Iris pigment epithelial cell (primary cell): ENCODE results near the gene CCDC150.
"Not testable (repeated sequence)": the region's sequence is repeated elsewhere in the genome, so short reads cannot be mapped to it uniquely, and the experiment has no call there.

Experiments
- DNase-seq: peaks from one replicate; pipeline ENCODE4 v3.0.0-alpha.2; 2011; ENCODE audit warnings: low read depth

Gene CCDC150

DNA sequence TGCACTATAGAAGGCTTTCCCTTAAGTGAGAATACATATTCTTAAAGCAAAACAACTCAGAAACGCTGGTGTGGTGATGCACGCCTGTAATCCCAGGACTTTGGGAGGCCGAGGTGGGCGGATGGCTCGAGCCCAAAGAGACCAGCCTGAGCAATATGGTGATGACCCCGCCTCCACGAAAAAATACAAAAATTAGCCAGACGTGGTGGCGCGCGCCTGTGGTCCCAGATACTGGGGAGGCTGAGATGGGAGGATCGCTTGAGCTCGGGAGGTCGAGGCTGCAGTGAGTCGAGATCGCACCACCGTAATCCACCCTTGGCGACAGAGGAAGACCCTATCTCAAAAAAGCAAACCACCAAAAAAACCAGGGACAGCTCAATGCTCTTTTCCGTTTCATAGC, 750 bp upstream of the CCDC150 start:
- no peak for DNase-seq

DNA sequence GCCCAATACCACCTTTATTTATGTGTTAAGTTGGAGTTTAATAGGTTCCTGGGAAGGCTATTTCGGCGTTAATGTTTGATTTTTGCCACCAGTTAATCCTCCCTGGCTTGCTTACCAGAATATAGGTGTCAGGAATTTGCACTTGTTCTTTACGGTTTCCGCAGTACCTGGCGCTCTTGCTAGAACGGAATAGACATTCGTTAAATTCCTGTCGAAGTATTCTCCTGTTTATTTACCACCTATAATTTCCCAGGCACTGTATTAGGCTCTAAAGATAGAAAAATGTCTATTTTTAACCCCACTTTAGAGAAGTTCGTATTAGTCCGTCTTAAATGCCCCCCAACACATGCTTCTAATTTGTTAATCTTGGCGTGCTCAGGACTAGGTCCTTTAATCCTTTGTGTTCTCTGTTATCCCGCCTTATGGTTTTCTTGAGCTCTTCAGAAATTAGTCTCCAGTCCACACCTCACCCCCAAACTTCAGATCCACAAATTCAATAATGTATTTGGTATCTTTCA, 575 bp downstream of the CCDC150 start:
- no peak for DNase-seq

DNA sequence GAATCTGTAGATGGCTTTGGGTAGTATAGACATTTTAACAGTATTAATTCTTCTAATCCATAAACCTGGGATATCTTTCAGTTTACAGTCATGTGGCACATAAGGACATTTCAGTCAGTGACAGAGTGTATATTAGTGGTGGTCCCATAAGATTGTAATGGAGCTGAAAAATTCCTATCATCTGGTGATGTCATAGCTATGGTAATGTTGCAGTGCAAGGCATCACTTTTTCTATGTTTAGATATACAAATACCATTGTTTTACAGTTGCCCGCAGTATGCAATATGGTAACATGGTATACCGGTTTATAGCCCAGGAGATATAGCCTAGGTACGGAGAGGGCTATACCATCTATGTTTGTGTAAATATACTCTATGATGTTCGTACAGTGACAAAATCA, 9.7 kb downstream of the CCDC150 start:
- DNase-seq: no peak

DNA sequence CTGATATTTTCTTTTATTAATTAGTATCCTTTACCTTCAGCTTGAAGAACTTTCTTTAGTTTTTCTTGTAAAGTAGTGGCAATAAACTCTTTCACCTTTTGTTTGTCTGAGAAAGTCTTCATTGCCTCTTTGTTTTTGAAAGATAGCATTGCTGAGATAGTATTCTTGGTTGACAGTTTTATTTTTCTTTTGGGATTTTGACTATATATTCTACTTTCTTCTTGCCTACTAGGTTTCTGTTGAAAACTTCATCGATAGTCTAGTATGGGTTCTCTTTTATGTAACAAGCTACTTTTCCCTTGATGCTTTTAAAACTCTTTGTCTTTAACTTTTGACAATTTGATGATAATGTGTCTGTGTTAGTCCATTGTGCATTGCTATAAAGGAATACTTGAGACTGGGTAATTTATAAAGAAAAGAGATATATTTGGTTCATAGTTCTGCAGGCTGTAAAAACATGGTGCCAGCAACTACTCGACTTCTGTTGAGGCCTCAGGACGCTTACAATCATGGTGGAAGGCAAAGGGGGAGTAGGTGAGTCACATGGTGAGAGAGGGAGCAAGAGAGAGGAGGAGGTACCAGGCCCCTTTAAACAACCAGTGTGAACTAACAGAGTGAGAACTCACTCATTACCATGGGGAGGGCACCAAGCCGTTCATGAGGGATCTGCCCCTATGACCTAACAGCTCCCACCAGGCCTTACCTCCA, 12.0 kb downstream of the CCDC150 start:
- DNase-seq: no peak

DNA sequence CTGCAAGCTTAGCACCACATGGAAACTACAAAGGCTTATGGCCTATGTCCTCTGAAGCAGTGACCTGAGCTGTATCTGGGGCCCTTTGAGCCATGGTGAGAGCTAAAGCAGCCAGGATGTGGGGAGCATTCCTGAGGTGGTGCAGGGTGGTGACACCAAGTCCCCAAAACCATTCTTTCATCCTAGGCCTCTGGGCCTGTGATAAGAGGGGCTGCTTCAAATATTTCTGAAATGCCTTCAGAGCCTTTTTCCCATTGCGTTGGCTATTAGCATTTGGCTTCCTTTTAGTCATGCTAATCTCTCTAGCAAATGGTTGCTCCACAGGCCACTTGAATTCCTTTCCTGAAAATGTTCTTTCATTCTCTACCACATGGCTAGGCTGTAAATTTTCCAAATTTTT, 13.4 kb downstream of the CCDC150 start:
- no peak for DNase-seq

DNA sequence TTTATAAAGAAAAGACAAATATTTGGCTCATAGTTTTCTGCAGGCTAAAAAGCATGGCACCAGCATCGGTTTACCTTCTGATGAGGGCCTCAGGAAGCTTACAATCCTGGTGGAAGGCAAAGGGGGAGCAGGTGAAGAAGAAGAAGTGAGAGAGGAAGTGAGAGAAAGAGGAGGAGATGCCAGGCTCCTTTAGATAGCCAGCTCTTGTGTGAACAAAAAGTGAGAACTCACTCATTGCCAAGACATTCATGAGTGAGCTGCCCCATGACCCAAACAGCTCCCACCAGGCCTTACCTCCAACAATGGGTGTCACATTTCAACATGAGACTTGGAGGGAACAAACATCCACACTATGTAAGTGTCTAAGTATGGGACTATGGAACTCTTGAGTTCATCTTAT, 14.3 kb downstream of the CCDC150 start:
- no peak for DNase-seq

DNA sequence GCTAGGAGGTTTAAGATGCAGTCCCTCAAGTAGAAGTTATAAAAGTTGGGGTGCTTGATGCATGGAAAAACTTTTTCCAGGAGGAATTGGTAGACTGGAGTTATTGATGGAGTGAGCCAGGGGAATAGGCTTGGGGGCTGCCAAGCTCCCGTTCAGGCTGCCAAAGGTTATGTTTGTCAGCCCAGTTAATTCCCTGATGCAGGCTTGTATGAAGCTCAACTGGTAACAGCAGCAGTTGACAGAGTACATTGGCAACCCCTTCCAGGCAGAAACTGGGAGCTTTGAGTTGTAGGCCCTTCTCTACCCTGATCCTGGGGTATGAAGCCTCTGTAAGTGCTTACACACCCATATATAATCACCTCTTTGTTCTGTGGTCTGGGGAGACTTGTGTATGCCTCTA, 16.2 kb downstream of the CCDC150 start:
- DNase-seq: no peak

DNA sequence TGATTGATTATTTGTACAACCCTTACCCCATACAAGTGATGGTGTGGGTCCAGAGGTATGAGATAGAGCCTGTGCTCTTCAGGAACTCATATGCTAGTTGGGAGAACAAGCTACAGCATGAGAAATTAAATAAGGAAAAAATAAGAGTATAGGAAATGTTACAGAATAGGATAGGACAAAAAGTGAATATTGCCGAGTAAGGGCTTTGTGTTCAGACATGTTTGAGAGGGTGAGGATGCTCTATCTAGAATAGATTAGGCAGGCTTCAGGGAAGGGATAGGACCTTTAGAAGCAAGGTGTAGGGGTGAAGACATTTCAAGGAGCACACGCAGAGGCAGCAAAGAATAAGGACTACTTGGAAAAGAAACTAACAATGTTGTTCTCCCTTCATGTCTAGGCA, 17.8 kb downstream of the CCDC150 start:
- no peak for DNase-seq

DNA sequence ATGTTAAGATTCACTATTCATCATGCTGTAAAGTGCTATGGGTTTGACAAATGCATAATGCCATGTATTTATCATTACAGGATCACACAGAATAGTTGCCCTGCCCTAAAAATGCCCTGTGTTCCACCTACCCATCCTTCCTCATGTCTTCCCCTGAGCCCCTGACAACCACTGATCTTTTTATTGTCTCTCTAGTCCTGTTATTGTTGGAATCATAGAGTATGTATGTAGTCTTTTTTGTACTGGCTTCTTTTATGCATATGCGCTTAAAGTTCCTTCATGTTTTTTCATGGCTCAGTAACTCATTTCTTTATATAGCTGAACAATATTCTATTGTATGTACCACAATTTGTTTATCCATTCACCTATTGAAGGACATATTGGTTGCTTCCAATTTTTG, 20.3 kb downstream of the CCDC150 start:
- DNase-seq: no peak

DNA sequence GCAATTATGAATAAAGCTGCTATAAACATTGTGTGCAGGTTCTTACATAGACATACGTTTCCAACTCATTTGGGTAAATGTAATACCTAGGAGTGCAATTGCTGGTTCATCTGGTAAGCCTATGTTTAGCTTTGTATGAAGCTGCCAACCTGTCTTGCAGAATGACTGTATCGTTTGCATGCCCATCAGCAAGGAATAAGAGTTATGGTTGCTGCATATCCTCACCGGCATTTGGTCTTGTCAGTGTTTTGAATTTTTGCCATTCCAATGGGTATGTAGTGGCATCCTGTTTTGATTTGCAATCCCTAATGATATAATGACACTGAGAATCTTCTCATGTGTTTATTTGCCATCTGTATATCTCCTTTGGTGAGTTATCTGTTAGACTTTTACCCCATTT, 20.7 kb downstream of the CCDC150 start:
- peak; percentile 79 for DNase-seq

DNA sequence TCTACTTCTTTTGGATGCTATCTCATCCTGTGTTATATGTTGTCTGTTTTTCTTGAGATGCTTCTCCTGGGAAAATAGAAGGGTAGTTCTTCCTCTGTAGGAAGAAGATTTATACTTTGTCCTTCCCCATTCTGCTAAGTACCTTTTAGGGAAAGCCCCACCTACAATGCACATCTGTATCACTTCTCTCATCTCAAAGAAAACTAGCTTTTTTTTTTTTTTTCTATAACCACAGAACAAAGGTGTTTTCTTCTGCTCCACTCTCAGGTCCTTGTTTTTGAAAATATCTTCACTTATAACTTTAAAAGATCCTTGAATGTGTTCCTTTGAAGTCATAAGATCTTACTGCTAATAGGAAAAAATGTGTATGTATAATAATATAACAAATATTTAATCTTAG, 30.8 kb downstream of the CCDC150 start:
- no peak for DNase-seq

DNA sequence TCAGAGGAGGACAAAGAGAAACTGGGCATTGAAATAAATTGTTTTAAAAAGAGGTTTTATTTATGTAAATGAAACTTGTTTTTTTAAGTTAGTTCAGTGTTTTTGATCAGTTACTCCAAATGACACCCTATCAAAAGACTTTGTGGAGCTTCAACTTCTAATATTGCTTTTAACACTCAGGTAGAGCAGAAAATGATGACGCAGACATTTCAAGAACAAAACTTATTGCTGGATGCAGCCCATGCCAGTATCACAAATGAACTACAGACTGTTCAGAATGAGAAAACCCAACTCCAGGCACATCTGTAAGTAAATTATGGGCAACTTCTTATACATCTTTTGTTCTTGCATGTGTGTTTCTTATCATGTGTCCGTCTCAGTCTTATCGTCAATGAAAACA, 36.4 kb downstream of the CCDC150 start:
- no peak for DNase-seq

DNA sequence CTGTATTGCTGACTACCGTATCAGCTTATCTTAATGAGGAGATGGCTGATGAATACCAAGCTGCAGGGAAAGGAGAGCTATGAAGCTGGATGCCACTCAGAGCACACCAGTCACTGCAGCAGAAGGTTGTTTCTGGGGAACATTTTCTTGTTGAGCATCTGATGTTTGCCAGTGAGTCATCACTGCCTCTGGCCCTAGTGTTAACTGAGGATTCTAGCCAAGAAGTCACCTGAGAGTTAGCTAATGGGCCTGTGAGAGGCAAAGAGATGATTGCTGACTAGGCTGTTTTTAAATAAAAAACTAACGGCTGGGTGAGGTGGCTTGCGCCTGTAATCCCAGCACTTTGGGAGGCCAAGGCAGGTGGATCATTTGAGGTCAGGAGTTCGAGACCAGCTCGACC, 37.9 kb downstream of the CCDC150 start:
- DNase-seq: peak; percentile 83

DNA sequence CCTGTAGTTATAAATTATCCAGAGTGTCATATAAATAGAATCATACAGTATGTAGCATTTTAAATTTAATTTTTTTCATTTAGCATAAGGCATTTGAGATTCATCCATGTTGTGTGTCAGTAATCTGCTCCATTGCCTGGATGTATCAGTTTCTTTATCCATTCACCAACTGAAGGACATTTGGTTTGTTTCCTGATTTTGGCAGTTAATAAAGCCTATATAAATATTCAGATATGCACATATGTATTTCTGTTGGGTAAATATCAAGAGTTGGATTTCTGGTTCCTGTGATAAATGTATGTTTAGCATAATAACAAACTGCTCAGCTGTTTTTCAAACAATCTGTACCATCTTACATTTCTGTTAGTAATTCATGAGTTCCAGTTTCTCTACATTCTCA, 39.9 kb downstream of the CCDC150 start:
- no peak for DNase-seq

DNA sequence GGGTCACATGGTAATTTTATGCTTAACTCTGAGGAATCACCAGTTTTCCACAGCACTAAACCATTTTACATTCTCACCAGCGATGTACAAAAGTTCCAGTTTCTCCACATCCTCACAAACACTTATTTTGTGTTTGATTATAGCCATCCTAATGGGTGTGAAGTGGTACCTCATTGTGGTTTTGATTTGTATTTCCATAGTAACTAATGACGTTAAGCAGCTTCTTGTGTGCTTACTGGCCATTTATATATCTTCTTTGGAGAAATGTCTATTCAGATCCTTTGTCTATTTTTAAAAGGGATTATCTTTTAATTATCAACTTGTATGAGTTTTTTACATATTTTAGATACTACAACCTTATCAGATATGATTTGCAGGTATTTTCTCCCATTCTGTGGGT, 42.0 kb downstream of the CCDC150 start:
- DNase-seq: no peak

DNA sequence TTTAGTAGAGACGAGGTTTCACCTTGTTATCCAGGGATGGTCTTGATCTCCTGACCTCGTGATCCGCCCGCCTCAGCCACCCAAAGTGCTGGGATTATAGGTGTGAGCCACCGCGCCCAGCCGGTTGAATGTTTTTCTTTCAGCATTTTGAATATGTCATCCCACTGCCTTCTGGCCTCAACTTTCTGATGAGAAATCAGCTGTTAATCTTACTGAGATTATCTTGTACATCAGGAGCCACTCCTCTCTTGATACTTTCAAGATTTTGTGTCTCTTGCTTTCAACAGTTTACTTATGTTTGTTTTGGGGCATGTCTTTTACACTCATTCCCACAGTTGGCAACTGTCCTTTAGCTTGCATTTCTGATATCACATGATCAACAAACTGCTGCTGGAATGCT, 46.3 kb downstream of the CCDC150 start:
- peak; percentile 1 for DNase-seq

DNA sequence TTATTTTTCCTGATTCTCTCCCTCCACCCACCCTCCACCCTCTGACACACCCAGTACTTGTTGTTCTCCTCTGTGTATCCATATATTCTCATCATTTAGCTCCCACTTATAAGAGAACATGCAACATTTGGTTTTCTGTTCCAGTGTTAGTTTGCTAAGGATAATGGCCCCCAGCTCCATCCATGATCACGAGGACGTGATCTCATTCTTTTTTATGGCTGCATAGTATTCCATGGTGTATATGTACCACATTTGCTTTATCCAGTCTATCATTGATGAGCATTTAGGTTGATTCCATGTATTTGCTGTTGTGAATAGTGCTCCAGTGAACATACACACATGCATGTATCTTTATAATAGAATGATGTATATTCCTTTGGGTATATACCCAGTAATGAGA, 47.2 kb downstream of the CCDC150 start:
- DNase-seq: not testable (repeated sequence)

DNA sequence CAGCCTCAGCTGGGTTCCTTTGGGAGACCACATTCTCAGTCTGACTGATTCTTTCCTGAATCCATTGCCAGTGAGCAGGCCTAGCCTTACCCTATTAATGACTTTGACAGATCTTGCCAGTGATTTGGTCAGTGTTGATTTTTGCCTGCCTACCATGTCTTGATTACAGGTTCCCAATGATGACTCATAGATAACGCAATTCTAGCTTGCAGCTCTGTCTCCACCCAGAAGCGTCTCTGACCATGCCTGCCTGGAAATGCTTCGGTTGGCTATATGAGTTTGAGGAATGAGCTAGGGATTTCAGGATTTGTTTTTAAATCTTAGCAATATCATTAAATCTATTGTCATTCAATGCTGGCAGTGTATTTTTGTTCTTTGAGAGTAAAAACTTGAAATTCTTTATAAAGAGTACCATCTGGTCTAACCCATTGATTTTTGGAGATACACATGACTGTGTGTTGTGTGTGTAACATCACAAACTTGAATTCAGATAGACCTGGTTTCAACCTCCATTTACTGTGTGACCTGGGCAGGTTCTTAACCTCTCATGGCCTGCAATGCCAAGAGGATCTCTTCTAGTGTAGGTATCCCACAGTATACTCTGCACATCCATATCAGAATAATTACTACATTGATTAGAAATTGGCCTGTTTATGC, 57.0 kb downstream of the CCDC150 start:
- DNase-seq: peak; percentile 91

DNA sequence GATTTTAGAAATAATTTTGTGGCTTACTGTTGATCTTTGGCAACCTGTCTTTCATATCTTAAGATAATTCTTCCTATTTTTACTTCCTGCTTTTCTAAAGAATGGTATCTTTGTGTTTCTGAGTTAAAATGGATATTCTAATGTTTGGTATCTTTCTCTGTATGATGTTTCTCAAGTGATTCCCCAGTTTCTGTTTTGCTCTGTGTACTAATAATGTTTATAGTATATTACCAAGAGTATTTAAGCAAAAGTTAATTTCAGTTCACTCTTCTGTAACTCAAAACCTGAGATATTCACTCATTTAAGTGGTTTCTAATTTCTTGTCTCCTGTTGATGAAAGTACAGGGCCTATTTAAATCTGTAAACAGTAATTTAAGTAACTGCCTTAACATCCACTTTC, 58.3 kb downstream of the CCDC150 start:
- no peak for DNase-seq

DNA sequence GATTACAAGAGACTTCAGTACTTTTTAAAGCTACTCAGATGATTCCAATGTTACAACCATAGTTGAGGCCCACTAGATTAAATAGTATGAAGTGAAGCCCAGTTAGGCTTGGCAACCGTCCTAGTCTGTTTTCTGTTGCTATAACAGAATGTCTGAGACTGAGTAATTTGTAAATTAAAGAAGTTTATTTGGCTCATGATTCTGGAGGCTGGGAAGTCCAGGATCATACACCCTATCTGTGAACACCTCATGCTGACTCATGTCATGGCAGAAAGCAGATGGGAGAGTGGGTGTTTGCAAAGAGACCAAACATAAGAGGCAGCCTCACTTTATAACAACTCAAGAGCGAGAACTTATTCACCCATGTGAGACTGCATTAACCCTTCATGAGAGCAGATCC, 63.1 kb downstream of the CCDC150 start:
- DNase-seq: no peak

DNA sequence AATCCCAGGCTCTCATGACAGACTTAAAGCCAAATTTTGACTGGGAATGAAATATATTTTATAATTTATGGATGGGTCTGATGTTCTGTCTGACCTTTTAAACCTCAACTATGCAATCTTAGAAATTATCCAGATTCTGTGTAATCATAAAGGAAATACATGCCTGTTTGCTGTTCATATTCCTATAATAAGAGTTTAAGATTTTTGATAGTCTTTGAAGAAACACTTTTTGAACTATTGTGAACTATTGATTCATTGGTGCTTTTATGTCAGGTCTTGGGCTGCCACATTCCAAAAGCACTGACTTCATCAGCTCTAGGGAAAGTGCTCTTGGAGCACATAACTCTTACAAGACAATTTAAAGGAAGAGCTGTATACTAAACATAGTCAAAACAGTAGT, 64.2 kb downstream of the CCDC150 start:
- DNase-seq: peak; percentile 48

DNA sequence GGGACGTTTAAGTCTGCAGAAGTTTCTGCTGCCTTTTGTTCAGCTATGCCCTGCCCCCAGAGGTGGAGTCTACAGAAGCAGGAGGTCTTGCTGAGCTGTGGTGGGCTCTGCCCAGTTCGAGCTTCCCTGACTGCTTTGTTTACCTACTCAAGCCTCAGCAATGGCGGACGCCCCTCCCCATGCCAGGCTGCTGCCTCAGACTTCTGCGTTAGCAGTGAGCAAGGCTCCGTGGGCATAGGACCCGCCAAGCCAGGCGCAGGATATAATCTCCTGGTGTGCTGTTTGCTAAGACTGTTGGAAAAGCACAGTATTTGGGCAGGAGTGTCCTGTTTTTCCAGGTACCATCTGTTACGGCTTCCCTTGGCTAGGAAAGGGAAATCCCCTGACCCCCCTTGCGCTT, 70.5 kb downstream of the CCDC150 start:
- not testable (repeated sequence) for DNase-seq

DNA sequence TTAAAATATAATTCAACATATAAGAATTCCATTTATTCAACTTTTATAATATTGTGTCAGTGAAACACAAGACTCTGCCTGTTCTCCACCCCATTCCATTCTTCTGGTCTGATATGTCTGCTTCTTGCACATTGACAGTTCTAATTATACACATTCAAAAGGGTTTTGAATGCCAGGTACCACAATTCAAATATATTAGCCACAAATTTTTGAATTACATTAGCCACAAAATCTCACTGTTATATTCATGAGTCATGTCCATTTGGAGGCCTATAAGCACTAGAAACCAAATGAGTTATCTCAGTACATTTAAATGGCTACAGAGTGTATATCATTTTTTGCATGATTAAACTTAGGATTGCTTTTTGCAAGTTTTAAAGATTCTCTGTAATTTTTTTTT, 72.1 kb downstream of the CCDC150 start:
- DNase-seq: no peak

DNA sequence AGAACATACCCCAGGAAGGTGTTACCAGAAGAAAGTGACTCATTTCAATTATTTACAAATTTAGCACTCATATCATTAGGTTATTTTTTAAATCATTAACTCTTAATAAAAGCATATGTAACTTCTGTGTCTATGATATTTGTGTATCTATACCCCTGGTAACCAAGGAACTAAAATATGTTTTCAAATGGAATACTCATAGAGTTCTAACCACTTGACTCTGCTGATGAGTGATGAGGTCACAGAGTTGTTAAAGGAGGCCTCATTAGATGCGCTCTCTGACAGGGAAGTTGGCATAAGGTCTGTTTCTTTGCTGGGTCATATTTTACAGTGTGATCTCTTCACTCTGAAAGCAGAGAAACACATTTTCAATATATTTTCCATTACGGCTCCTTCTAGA, 73.4 kb downstream of the CCDC150 start:
- DNase-seq: no peak
